Keratinocyte (primary cell): ENCODE results near the gene BORCS6. TPM values are rescaled to one million over a fixed set of nuclear protein-coding genes. Genes with fewer than 3 reads are reported as not detected.

ENCODE experiments used
- DNase-seq: peaks from one replicate; pipeline ENCODE4 v3.0.0-alpha.2; 2011; ENCODE audit warnings: low read depth, missing footprints, low spot score
- FAIRE-seq: peaks from 2 replicates; lab custom pipeline; 2011; peaks lifted over from hg19 to GRCh38; lab: Jason Lieb, UNC
- H2AFZ ChIP-seq: 2 replicates; pipeline ENCODE4 v1.6.0; 2012; ENCODE audit warnings: low read length, control low read depth, inconsistent platforms; ENCODE audit not compliant: control insufficient read depth
- H3K27ac ChIP-seq: 2 replicates; pipeline ENCODE4 v1.5.1; 2011; ENCODE audit warnings: low read length; ENCODE audit not compliant: control insufficient read depth, insufficient read depth
- H3K27me3 ChIP-seq: 3 replicates; pipeline ENCODE4 v1.6.0; 2011; ENCODE audit warnings: low read length; ENCODE audit not compliant: control insufficient read depth, insufficient read depth; ENCODE audit errors: extremely low read depth
- H3K36me3 ChIP-seq, 2 experiments: 2 replicates in 1 of 2; 3 replicates in 1 of 2; pipeline ENCODE4 v1.5.1; 2011; ENCODE audit warnings: low read length in 2 of 2, mild to moderate bottlenecking in 1 of 2; ENCODE audit not compliant: control insufficient read depth in 2 of 2, insufficient read depth in 2 of 2; ENCODE audit errors: extremely low read depth in 1 of 2
- H3K4me1 ChIP-seq: 3 replicates; pipeline ENCODE4 v1.5.1; 2011; ENCODE audit warnings: low read length; ENCODE audit not compliant: control insufficient read depth, insufficient read depth; ENCODE audit errors: extremely low read depth
- H3K4me2 ChIP-seq: 3 replicates; pipeline ENCODE4 v1.6.0; 2011; ENCODE audit warnings: low read depth, low read length; ENCODE audit not compliant: control insufficient read depth, insufficient read depth; ENCODE audit errors: extremely low read depth
- H3K4me3 ChIP-seq, 3 experiments: fragments of 200-600 bp in 1 of 3; sonication (generic) in 1 of 3; 2 replicates in 2 of 3; 3 replicates in 1 of 3; pipeline ENCODE4 v1.5.1; 2011 to 2016; ENCODE audit warnings: low read length in 3 of 3, mild to moderate bottlenecking in 3 of 3, control low read depth in 2 of 3, inconsistent platforms in 1 of 3, low read depth in 1 of 3, mixed read lengths in 1 of 3, mixed run types in 1 of 3, moderate library complexity in 1 of 3; ENCODE audit not compliant: control insufficient read depth in 2 of 3, insufficient read depth in 2 of 3; ENCODE audit errors: extremely low read depth in 1 of 3
- H3K79me2 ChIP-seq: 2 replicates; pipeline ENCODE4 v1.6.0; 2012; ENCODE audit warnings: low read length; ENCODE audit not compliant: control insufficient read depth, insufficient read depth
- H3K9ac ChIP-seq: 3 replicates; pipeline ENCODE4 v1.6.0; 2011; ENCODE audit warnings: low read length; ENCODE audit not compliant: control insufficient read depth, insufficient read depth; ENCODE audit errors: extremely low read depth
- H3K9me1 ChIP-seq: 3 replicates; pipeline ENCODE4 v1.6.0; 2011; ENCODE audit warnings: low read length; ENCODE audit not compliant: control insufficient read depth, insufficient read depth; ENCODE audit errors: extremely low read depth
- H3K9me3 ChIP-seq: 2 replicates; pipeline ENCODE4 v1.5.1; 2012; ENCODE audit warnings: low read depth, low read length; ENCODE audit not compliant: control insufficient read depth
- H4K20me1 ChIP-seq: 3 replicates; pipeline ENCODE4 v1.6.0; 2011; ENCODE audit warnings: low read length; ENCODE audit not compliant: control insufficient read depth, insufficient read depth; ENCODE audit errors: extremely low read depth
- CTCF ChIP-seq, 3 experiments: IDR thresholded peaks in 1 of 3; conservative IDR thresholded peaks in 1 of 3; optimal IDR thresholded peaks in 1 of 3; 2 replicates in 2 of 3; 3 replicates in 1 of 3; pipeline versions ENCODE3 to v1.5.1; 2011; ENCODE audit warnings: low read length in 3 of 3, mild to moderate bottlenecking in 3 of 3, moderate library complexity in 2 of 3, control low read depth in 1 of 3, inconsistent platforms in 1 of 3; ENCODE audit not compliant: insufficient read depth in 2 of 3; ENCODE audit errors: extremely low read depth in 1 of 3
- EZH2 ChIP-seq: IDR thresholded peaks from one replicate; pipeline ENCODE4 v1.6.1; 2012; ENCODE audit warnings: inconsistent platforms, mild to moderate bottlenecking, low read length, moderate library complexity
- dilution Hi-C: fragments of 300-500 bp; cut with MboI; formaldehyde crosslinking; loops from one replicate; pipeline ENCODE4 v1.7.0; 2020; ENCODE audit warnings: low sequenced_read_pairs; ENCODE audit not compliant: extremely low pct_ligation_motif_present
- polyA plus RNA-seq, 5 experiments: library from polyadenylated mRNA; depleted of rRNA in 3 of 5; stranded (reverse) in 3 of 5; stranded (forward) in 1 of 5; unstranded in 1 of 5; fragments of >200 nt; gene quantifications; 1 replicate in 1 of 5; 2 replicates in 3 of 5; 3 replicates in 1 of 5; pipeline versions ENCODE4 v1.2.1 to v1.2.3, GENCODE V29; 2011 to 2012; ENCODE audit warnings: missing spikeins in 2 of 5, low read depth in 1 of 5, low replicate concordance in 1 of 5

Gene BORCS6
- polyA plus RNA-seq, 1 donor (not counting 4 experiments of a cell fraction or from before 2014, with no cell fraction given) = 4.2 TPM

- H4K20me1 ChIP-seq = no peaks in the 10 kb centered on the region
- no peak overlapping the region for H3K27ac ChIP-seq
- TF ChIP-seq CTCF (optimal IDR thresholded peaks at IDR 0.05 in 1 of 3, IDR thresholded peaks at IDR 0.05 in 1 of 3, conservative IDR thresholded peaks at IDR 0.05 in 1 of 3; ENCODE audit: extremely low read depth in 1 of 3, insufficient read depth in 2 of 3, low read length in 3 of 3) (no peak), EZH2 (no peak)
- no peaks in the 10 kb centered on the region for H3K36me3 ChIP-seq
- H3K27me3 ChIP-seq = no peaks in the 10 kb centered on the region
- FAIRE-seq = no peak
- peaks cover 27% of the 10 kb centered on the region for H3K4me1 ChIP-seq
- no peak overlapping the region for H3K4me3 ChIP-seq
- no peaks in the 10 kb centered on the region for H3K9me3 ChIP-seq
- no peak overlapping the region for H3K4me2 ChIP-seq
- H3K9me1 ChIP-seq = no peaks in the 10 kb centered on the region
- no peak for DNase-seq
- peaks cover under 1% of the 10 kb centered on the region for H3K79me2 ChIP-seq
- H2AFZ ChIP-seq = no peak overlapping the region
- H3K9ac ChIP-seq = no peak overlapping the region
- dilution Hi-C loops = no loop called here
Measured at GRCh38 chr17:8167526-8167925, 22.5 kb downstream of the BORCS6 start.

- Histone ChIP-seq H3K9me3 (no peaks in the 10 kb centered on the region), H3K9me1 (no peaks in the 10 kb centered on the region), H4K20me1 (no peaks in the 10 kb centered on the region), H3K79me2 (peaks cover 8% of the 10 kb centered on the region), H3K4me1 (peaks cover 30% of the 10 kb centered on the region), H3K27ac (no peak overlapping the region), H3K9ac (no peak overlapping the region), H2AFZ (peak overlapping the region; percentile 33), H3K27me3 (no peaks in the 10 kb centered on the region), H3K36me3 (peaks cover 0 to 1% of the 10 kb centered on the region in 2 experiments), H3K4me3 (no peak overlapping the region), H3K4me2 (no peak overlapping the region)
- FAIRE-seq = no peak
- no peak for DNase-seq
- TF ChIP-seq CTCF (optimal IDR thresholded peaks at IDR 0.05 in 1 of 3, IDR thresholded peaks at IDR 0.05 in 1 of 3, conservative IDR thresholded peaks at IDR 0.05 in 1 of 3; ENCODE audit: extremely low read depth in 1 of 3, insufficient read depth in 2 of 3, low read length in 3 of 3) = no peak
- no peak for TF ChIP-seq EZH2
- dilution Hi-C loops = no loop called here
Measured at GRCh38 chr17:8166731-8167130, 23.2 kb downstream of the BORCS6 start.
